Measurements from ENCODE around the gene ADAMTS15.

The ADAMTS15 gene

DNA sequence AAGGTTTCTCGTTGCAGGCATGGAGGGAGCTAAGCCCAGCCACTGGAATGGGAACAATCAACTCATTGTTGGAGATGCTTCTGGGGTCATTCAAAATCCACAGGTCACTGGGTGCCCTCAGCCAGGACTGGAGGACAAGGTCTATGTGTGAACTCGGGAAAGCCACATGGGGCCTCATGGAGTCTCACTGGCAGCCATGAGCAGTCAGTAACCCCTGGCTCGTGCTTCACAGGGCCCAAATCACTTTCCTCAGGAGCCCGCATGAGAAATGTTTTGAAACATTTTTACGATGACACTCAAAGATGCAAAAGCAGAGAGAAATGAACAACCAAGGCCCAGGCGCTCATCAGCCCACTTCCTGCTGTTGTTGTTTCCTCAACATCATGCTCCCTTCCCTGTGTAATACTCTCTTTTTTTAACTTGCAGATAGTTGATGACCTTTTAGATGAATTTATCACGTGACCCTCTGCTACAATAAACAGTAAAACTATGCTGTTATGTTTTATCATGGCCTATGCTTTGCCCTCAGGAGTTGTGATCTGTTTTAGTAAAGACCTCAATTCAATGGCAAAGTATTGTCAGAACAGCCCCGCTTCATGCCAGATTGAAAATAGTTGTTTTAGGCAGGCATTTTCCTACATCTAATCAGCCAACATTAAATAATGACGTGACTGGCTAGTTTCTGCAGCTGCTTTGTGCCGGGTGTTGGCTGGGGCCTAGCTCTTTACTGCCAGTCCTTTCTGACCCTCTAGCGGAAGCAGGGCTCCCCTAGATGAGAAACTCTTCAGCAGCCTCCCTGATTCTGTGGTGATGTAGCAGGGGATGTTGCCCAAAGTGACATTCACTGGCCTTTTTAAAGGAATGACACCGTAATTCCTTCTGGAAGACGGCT lies 39.7 kb downstream of the ADAMTS15 start:
- Histone ChIP-seq H3K9me3 (ENCODE audit: control insufficient read depth, low read depth, low read length) (no peaks in the 10 kb centered on the region), H3K9ac (ENCODE audit: low read length) (no peak overlapping the region), H3K4me1 (ENCODE audit: control insufficient read depth, low read depth, low read length) (no peaks in the 10 kb centered on the region), H3K4me3 (ENCODE audit: low read length) (no peak overlapping the region), H3K36me3 (ENCODE audit: control insufficient read depth, low read depth, low read length) (no peaks in the 10 kb centered on the region), H3K27me3 (ENCODE audit: control insufficient read depth, insufficient read depth, low read length) (no peaks in the 10 kb centered on the region), H3K27ac (ENCODE audit: low read length) (no peak overlapping the region)

DNA sequence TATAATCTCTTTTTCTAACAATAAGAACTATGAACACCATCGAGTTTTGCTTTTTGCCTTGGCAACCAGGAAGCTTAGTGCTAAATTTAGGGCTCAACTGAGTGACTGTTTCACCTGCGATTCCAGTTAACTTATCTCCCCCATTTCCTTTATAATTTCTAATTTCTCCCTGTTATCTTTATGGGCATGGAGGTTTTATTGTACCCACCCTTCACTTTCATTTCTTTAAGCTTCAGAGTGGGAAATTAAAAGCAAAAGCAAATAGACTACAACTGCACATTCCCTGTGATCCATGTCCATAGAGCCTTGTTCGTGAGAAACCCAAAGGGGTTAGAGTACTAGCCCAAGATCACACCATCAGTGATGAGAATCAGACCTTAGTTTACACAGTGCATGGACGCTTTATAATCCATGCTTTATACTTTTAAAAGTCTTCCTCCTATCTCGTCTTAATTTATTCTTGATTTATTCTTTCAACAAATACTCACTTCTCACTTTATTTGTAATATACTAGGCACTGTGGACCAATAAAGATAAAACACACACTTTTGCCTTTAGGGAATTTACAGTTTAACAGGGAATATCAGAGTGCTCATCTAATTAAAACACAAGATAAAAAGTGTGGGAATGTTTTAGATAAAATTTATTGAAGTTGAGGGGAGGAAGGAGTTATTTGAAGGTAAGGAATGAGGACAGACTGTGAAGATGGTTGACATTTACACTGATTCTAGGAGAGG lies 40.6 kb downstream of the ADAMTS15 start:
- H3K9me3 ChIP-seq (ENCODE audit: control insufficient read depth, low read depth, low read length) = no peaks in the 10 kb centered on the region
- no peak overlapping the region for H3K9ac ChIP-seq (ENCODE audit: low read length)
- no peaks in the 10 kb centered on the region for H3K36me3 ChIP-seq (ENCODE audit: control insufficient read depth, low read depth, low read length)
- H3K27me3 ChIP-seq (ENCODE audit: control insufficient read depth, insufficient read depth, low read length) = no peaks in the 10 kb centered on the region
- no peak overlapping the region for H3K27ac ChIP-seq (ENCODE audit: low read length)
- H3K4me3 ChIP-seq (ENCODE audit: low read length) = no peak overlapping the region
- no peaks in the 10 kb centered on the region for H3K4me1 ChIP-seq (ENCODE audit: control insufficient read depth, low read depth, low read length)

DNA sequence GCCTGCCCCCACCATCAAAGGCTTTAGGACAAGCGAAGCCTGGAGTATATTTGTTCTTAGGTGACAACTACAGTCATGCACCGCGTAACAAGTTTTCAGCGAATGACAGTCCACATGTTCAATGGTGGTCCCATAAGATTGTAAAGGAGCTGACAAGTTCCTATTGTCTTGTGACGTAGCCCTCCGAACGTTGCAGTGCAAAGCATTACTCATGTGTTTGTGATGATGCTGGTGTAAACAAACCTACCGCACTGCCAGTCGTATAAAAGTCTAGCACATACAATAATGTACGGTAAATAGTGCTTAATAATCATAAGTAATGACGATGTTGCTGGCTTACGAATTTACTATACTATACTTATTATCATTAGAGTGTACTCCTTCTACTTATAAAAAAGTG lies 41.3 kb downstream of the ADAMTS15 start:
- H3K9ac ChIP-seq (ENCODE audit: low read length) = no peak overlapping the region
- no peaks in the 10 kb centered on the region for H3K36me3 ChIP-seq (ENCODE audit: control insufficient read depth, low read depth, low read length)

DNA sequence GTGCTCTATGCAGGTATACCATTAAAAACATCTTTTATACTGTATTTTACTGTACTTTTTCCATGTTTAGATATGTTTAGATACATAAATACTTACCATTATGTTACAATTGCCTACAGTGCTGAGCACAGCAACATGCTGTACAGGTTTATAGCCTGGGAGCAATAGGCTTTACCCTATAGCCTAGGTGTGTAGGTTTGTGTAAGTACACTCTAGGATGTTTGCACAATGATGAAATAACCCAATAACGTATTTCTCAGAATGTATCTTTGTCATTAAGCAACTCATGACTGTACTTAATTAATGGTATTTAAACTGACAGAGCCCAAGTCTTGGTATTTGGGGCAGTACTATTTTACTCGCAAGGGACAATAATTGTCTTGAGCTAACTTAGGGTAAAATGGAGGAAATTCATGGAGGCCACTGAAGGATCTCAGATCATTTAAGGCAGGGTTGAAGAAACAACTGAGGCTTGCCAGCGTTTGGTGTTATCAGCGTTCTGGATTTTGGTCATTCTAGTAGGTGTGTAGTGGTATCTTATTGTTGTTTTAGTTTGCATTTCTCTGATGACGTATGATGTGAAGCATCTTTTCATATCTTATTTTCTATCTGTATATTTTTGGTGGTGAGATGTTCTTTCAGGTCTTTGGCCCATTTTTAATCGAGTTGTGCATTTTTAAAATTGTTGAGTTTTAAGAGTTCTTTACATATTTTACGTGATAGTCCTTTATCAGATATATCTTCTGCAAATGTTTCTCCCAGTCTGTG lies 42.4 kb downstream of the ADAMTS15 start:
- Histone ChIP-seq H3K9ac (ENCODE audit: low read length) (no peak overlapping the region), H3K4me3 (ENCODE audit: low read length) (no peak overlapping the region), H3K4me1 (ENCODE audit: control insufficient read depth, low read depth, low read length) (no peaks in the 10 kb centered on the region), H3K27me3 (ENCODE audit: control insufficient read depth, insufficient read depth, low read length) (no peaks in the 10 kb centered on the region), H3K36me3 (ENCODE audit: control insufficient read depth, low read depth, low read length) (no peaks in the 10 kb centered on the region), H3K9me3 (ENCODE audit: control insufficient read depth, low read depth, low read length) (no peaks in the 10 kb centered on the region), H3K27ac (ENCODE audit: low read length) (no peak overlapping the region)

More for the DNA sequence above, 41.3 kb downstream of the ADAMTS15 start:
- H3K9me3 ChIP-seq (ENCODE audit: control insufficient read depth, low read depth, low read length) = no peaks in the 10 kb centered on the region
- no peak overlapping the region for H3K27ac ChIP-seq (ENCODE audit: low read length)
- H3K4me1 ChIP-seq (ENCODE audit: control insufficient read depth, low read depth, low read length) = no peaks in the 10 kb centered on the region
- H3K27me3 ChIP-seq (ENCODE audit: control insufficient read depth, insufficient read depth, low read length) = no peaks in the 10 kb centered on the region
- H3K4me3 ChIP-seq (ENCODE audit: low read length) = no peak overlapping the region

DNA sequence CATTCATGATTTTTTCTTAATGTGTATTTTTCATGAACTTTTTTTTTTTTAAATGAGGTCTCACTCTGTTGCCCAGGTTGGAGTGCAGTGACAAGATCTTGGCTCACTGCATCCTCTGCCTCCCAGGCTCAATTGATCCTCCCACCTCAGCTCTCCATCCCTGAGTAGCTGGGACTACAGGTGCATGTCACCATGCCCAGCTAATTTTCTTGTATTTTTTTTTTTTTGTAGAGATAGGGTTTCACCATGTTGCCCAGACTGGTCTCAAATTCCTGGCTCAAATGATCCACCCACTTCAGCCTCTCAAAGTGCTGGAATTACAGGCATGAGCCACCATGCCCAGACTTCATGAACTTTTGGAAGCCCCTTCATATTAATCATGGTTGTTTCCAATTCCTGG lies 49.7 kb downstream of the ADAMTS15 start:
- Histone ChIP-seq H3K9me3 (ENCODE audit: control insufficient read depth, low read depth, low read length) (no peaks in the 10 kb centered on the region), H3K36me3 (ENCODE audit: control insufficient read depth, low read depth, low read length) (no peaks in the 10 kb centered on the region)

DNA sequence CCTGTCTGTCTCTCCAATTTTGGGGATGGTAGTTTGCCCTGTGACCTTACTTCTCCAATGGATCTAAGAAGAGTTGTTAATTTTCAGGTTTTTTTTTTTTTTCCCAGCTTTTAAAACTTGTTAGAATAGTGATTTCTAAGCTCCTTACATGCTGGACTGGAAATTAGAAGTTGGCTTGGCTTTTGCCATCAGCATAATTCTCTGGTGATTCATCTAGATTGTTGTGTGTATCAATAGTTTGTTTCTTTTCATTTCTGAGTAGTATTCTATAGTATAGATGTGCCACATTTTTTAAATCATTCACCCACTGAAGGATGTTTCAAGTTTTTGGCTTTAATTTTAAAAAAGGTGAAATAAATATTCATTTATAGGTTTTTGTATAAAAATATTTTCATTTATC lies 51.4 kb downstream of the ADAMTS15 start:
- no peak overlapping the region for H3K9ac ChIP-seq (ENCODE audit: low read length)
- H3K4me3 ChIP-seq (ENCODE audit: low read length) = no peak overlapping the region
- no peak overlapping the region for H3K27ac ChIP-seq (ENCODE audit: low read length)
- no peaks in the 10 kb centered on the region for H3K36me3 ChIP-seq (ENCODE audit: control insufficient read depth, low read depth, low read length)
- no peaks in the 10 kb centered on the region for H3K27me3 ChIP-seq (ENCODE audit: control insufficient read depth, insufficient read depth, low read length)
- H3K9me3 ChIP-seq (ENCODE audit: control insufficient read depth, low read depth, low read length) = no peaks in the 10 kb centered on the region
- H3K4me1 ChIP-seq (ENCODE audit: control insufficient read depth, low read depth, low read length) = no peaks in the 10 kb centered on the region

More for the DNA sequence above, 49.7 kb downstream of the ADAMTS15 start:
- Histone ChIP-seq H3K4me1 (ENCODE audit: control insufficient read depth, low read depth, low read length) (no peaks in the 10 kb centered on the region), H3K27me3 (ENCODE audit: control insufficient read depth, insufficient read depth, low read length) (no peaks in the 10 kb centered on the region), H3K4me3 (ENCODE audit: low read length) (no peak overlapping the region), H3K27ac (ENCODE audit: low read length) (no peak overlapping the region), H3K9ac (ENCODE audit: low read length) (no peak overlapping the region)

DNA sequence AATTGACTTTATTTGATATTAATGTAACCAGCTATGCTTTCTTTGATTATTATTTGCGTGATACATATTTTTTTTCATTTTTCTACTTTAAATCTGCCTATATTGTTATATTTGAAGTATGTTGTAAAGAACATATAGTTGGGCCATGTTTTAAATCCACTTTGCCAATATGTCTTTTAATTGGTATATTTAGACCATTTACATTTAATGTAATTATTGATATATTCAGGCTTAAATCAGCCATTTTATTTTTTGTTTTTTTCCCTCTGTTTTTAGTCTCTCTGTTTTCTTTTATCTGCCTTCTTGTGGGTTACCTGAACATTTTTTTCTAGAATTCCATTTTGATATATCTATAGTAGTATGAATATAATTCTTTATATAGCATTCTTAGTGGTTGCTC lies 55.9 kb downstream of the ADAMTS15 start:
- Histone ChIP-seq H3K4me3 (ENCODE audit: low read length) (no peak overlapping the region), H3K27me3 (ENCODE audit: control insufficient read depth, insufficient read depth, low read length) (no peaks in the 10 kb centered on the region), H3K27ac (ENCODE audit: low read length) (no peak overlapping the region), H3K9me3 (ENCODE audit: control insufficient read depth, low read depth, low read length) (peaks cover 2% of the 10 kb centered on the region), H3K36me3 (ENCODE audit: control insufficient read depth, low read depth, low read length) (no peaks in the 10 kb centered on the region), H3K4me1 (ENCODE audit: control insufficient read depth, low read depth, low read length) (peaks cover 5% of the 10 kb centered on the region), H3K9ac (ENCODE audit: low read length) (no peak overlapping the region)

DNA sequence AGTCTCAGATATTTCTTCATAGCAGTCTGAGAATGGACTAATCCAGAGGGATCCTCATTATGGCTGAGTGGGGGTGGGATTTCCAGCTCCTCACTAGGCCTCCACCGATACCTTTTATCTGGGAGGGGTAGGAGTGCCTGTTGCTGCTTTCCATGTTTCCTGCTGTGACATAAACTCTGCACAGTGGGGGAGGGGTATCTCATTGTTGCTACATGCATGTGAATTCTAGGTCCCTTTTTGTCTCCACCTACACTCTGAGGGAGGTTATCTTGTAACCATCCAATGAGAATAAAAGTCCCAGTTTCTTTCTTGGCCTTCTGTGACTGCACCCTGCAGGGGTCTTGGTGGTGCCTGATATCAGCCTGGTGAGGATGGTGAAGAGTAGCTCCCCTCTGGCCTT lies 60.5 kb downstream of the ADAMTS15 start:
- Histone ChIP-seq H3K36me3 (ENCODE audit: control insufficient read depth, low read depth, low read length) (no peaks in the 10 kb centered on the region), H3K27me3 (ENCODE audit: control insufficient read depth, insufficient read depth, low read length) (no peaks in the 10 kb centered on the region), H3K4me1 (ENCODE audit: control insufficient read depth, low read depth, low read length) (peaks cover 5% of the 10 kb centered on the region), H3K9ac (ENCODE audit: low read length) (no peak overlapping the region), H3K4me3 (ENCODE audit: low read length) (no peak overlapping the region), H3K27ac (ENCODE audit: low read length) (no peak overlapping the region), H3K9me3 (ENCODE audit: control insufficient read depth, low read depth, low read length) (peaks cover 2% of the 10 kb centered on the region)

DNA sequence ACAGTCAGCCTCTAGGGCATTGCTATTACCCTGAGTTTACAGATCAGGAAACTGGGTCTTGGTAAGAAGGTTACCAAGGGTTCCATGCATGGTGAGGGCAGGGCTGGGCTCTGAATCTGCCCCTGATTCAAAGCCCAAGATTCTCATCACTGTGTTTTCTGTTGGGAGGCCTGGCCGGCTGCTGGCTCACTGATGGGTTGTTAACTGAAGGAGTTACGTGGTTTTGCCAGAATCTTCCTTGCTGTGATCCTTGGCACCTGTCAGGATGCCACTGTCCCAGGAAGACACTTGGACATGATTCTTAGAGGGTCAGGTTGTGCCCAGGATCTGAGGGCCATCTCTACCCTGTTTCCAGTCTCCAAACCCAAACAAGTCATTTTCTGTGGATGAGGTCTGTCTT lies 61.5 kb downstream of the ADAMTS15 start:
- Histone ChIP-seq H3K4me1 (ENCODE audit: control insufficient read depth, low read depth, low read length) (peaks cover 5% of the 10 kb centered on the region), H3K36me3 (ENCODE audit: control insufficient read depth, low read depth, low read length) (no peaks in the 10 kb centered on the region), H3K27ac (ENCODE audit: low read length) (no peak overlapping the region), H3K9me3 (ENCODE audit: control insufficient read depth, low read depth, low read length) (peaks cover 2% of the 10 kb centered on the region), H3K4me3 (ENCODE audit: low read length) (no peak overlapping the region), H3K27me3 (ENCODE audit: control insufficient read depth, insufficient read depth, low read length) (no peaks in the 10 kb centered on the region), H3K9ac (ENCODE audit: low read length) (no peak overlapping the region)

DNA sequence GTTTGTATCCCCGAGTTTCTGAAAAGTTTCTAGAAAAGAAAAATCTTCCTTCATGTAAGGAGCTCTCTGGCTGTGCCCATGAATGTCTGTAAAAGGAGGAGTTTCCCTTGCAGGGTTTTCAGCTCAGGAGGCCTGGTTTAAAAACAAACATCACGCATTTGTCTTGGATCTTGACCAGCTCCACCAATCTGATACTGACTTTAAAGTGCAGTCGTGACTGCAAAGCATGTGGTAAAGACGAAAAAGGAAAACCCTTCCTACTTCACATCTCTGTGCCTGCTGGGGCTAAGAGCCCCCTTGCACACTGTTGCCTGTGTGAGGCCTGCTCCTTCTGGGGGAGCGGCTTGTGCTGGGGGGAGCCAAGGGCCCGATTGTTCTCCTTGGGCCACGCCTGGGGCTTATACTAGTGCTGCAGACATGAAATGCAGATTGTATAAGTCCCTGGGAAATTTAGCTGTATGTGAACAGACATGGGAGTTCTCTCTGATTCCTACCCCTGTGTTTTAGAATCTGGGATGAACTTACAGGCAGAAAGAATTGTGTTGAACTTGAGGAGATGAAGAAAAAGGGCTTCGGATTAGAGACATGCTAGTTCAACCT lies 62.1 kb downstream of the ADAMTS15 start:
- no peaks in the 10 kb centered on the region for H3K27me3 ChIP-seq (ENCODE audit: control insufficient read depth, insufficient read depth, low read length)
- no peak overlapping the region for H3K27ac ChIP-seq (ENCODE audit: low read length)
- peaks cover 2% of the 10 kb centered on the region for H3K9me3 ChIP-seq (ENCODE audit: control insufficient read depth, low read depth, low read length)
- no peak overlapping the region for H3K9ac ChIP-seq (ENCODE audit: low read length)
- no peaks in the 10 kb centered on the region for H3K36me3 ChIP-seq (ENCODE audit: control insufficient read depth, low read depth, low read length)
- H3K4me3 ChIP-seq (ENCODE audit: low read length) = no peak overlapping the region
- H3K4me1 ChIP-seq (ENCODE audit: control insufficient read depth, low read depth, low read length) = peaks cover 5% of the 10 kb centered on the region

DNA sequence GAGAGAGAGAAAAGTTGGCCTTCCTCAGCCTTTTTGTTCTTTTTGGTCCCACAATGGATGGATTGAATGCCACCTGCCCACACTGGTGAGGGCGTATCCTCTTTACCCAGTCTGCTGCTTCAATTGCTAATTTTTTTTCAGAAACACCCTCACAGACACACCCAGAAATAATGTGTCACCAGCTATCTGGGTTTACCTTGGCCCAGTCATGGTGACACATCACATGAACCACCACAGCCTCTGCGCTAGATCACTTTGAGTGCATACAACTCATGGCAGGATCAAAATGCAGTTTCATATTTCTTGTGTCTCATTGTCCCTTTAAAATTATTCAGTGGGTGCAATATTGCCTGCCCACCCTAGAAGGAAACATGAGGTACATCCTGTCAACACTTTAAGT lies 63.3 kb downstream of the ADAMTS15 start:
- Histone ChIP-seq H3K9me3 (ENCODE audit: control insufficient read depth, low read depth, low read length) (peaks cover 2% of the 10 kb centered on the region), H3K36me3 (ENCODE audit: control insufficient read depth, low read depth, low read length) (no peaks in the 10 kb centered on the region), H3K9ac (ENCODE audit: low read length) (no peak overlapping the region), H3K27me3 (ENCODE audit: control insufficient read depth, insufficient read depth, low read length) (no peaks in the 10 kb centered on the region), H3K4me3 (ENCODE audit: low read length) (no peak overlapping the region), H3K4me1 (ENCODE audit: control insufficient read depth, low read depth, low read length) (peaks cover 13% of the 10 kb centered on the region), H3K27ac (ENCODE audit: low read length) (no peak overlapping the region)
